Measurements from ENCODE around the gene CRYAB.

CRYAB gene

GRCh38 chr11:111870113-111870512 lies 41.5 kb downstream of the CRYAB start:
- no peak for TF ChIP-seq EZH2 (IDR thresholded peaks at IDR 0.05; ENCODE audit: borderline replicate concordance, low read depth, low read length, severe bottlenecking)
- TF ChIP-seq CTCF (IDR thresholded peaks at IDR 0.05; ENCODE audit: borderline replicate concordance, extremely low read depth, low read length, poor library complexity, severe bottlenecking), result no peak
- peaks cover 12% of the 10 kb centered on the region for H3K79me2 ChIP-seq (ENCODE audit: insufficient read depth, low read length)
- peaks cover 37% of the 10 kb centered on the region for H3K36me3 ChIP-seq (ENCODE audit: insufficient read depth, low read length)
- H3K27ac ChIP-seq (ENCODE audit: low read length), result 0 out of 2 replicates have a peak overlapping the region, but pooled peaks have one; percentile 26
- H3K27me3 ChIP-seq (ENCODE audit: insufficient read depth, low read length, poor library complexity), result no peaks in the 10 kb centered on the region
- H3K9me3 ChIP-seq (ENCODE audit: insufficient read depth, low read length, severe bottlenecking), result no peaks in the 10 kb centered on the region
- DNase-seq (no peak), ATAC-seq (ENCODE audit: insufficient read depth, low read depth) (no peak)
- peak overlapping the region; percentile 93 for H3K4me2 ChIP-seq (ENCODE audit: insufficient read depth, low read length)
- H3K9ac ChIP-seq (ENCODE audit: low read depth, low read length), result peak overlapping the region; percentile 68
- no peak overlapping the region for H2AFZ ChIP-seq (ENCODE audit: low read depth, low read length)
- H3K4me1 ChIP-seq (ENCODE audit: insufficient read depth, low read length), result peaks cover 33% of the 10 kb centered on the region
- peak overlapping the region in 1 of 2 experiments; percentile 92; a peak in 2 of 4 replicates for H3K4me3 ChIP-seq (ENCODE audit: low read depth in 1 of 2, low read length in 2 of 2)
- H4K20me1 ChIP-seq (ENCODE audit: insufficient read depth, low read length), result no peaks in the 10 kb centered on the region

GRCh38 chr11:111860257-111860656 lies 51.3 kb downstream of the CRYAB start:
- DNase-seq (no peak), ATAC-seq (ENCODE audit: insufficient read depth, low read depth) (no peak)
- Histone ChIP-seq H3K27me3 (ENCODE audit: insufficient read depth, low read length, poor library complexity) (no peaks in the 10 kb centered on the region), H3K27ac (ENCODE audit: low read length) (no peak overlapping the region), H3K4me1 (ENCODE audit: insufficient read depth, low read length) (no peaks in the 10 kb centered on the region), H3K79me2 (ENCODE audit: insufficient read depth, low read length) (no peaks in the 10 kb centered on the region), H3K9ac (ENCODE audit: low read depth, low read length) (no peak overlapping the region), H3K9me3 (ENCODE audit: insufficient read depth, low read length, severe bottlenecking) (no peaks in the 10 kb centered on the region), H3K36me3 (ENCODE audit: insufficient read depth, low read length) (peaks cover 54% of the 10 kb centered on the region), H4K20me1 (ENCODE audit: insufficient read depth, low read length) (no peaks in the 10 kb centered on the region), H3K4me3 (ENCODE audit: low read depth in 1 of 2, low read length in 2 of 2) (no peak overlapping the region), H3K4me2 (ENCODE audit: insufficient read depth, low read length) (no peak overlapping the region), H2AFZ (ENCODE audit: low read depth, low read length) (no peak overlapping the region)
- no peak for TF ChIP-seq EZH2 (IDR thresholded peaks at IDR 0.05; ENCODE audit: borderline replicate concordance, low read depth, low read length, severe bottlenecking)
- TF ChIP-seq CTCF (IDR thresholded peaks at IDR 0.05; ENCODE audit: borderline replicate concordance, extremely low read depth, low read length, poor library complexity, severe bottlenecking), result no peak

Measured in DND-41 (cell line).